Right forelimb (tissue), 1 donor: ENCODE results near the gene KCP.

Experiments used
- DNase-seq: peaks from one replicate; pipeline ENCODE4 v3.0.0-alpha.2; 2018

Gene KCP

DNA sequence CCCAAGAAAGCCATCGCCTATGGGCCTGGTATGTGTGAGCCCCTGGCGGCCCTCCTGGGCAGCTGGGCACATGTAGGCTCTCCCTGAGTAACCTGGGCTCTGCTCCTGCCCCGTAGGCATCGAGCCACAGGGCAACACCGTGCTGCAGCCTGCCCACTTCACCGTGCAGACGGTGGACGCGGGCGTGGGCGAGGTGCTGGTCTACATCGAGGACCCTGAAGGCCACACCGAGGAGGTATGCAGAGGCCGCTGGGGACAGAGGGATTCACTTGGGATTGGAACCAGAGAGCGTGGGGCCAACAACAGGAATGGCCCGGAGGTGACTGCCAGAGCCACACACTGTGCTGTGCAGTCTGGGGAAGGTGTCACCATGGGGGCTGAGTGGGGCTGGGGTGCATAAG lies 73.0 kb downstream of the KCP start:
- no peak for DNase-seq

DNA sequence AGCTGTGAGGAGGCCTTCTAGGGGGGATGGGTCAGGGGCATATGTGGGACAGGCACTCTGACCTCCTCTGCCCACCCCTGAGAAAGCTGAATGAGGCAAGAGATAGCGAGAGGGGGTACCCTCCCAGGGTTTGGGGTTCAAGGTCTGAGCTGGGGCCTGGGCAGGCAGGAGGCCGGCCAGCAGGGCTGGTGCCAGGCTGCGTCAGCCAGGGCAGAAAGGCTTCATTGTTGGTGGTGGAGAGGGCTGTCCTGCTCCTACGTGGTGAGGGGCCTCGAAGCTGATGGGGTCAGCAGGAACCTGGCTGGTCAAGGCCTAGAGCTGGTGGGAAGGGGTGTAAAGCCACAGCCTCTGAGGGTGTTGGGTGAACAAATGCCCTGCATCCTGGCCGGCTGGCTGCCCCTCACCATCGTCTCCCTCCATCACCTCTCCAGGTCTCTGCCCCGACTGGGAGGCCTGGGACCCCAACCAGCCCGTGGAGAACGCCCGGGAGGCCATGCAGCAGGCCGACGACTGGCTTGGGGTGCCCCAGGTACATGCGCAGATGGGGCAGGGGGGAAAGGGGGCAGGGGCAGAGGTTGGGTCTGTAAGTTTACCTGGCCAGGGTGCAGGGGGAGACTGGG lies 73.7 kb downstream of the KCP start:
- no peak for DNase-seq

DNA sequence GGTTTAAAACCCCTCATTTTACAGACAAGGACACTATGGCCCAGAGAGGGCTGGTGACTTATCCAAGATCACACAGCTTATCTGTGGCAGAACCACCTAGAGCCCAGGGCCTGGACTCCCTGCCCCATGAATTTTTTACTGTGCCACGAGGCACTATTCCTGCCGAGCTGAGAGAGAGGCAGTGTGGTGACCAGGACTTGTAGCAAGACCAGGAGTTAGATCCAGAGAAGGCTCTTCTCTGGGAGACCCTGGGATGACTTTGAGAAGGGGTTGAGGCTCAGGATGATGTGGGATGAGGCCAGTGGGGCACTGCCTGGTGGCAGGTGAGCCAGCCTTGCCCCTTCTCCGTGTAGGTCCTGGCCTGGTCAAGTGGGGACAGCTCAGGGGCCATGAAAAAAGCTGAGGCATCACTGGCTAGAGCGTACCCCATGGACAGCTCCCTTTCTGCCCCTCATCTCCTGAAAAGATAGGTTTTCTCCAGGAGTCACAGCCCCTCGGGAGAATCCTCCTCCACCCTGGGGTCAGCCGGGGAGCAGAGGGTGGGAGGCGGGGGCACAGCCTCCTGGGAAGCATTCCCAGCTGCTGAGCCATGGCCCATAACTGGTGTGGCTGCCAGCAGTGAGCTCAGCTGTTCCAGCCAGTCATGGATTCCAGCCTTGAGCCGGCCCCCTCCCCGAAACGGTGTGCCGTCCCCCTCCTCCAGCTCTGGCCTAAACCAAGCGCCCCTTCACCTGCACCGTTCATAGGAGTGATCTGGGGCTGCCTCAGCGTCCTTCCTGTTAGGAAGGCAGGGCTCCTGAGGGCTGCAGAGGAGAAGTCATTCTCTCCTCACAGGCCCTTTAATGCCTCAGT lies 74.5 kb downstream of the KCP start:
- peak; percentile 72 for DNase-seq

DNA sequence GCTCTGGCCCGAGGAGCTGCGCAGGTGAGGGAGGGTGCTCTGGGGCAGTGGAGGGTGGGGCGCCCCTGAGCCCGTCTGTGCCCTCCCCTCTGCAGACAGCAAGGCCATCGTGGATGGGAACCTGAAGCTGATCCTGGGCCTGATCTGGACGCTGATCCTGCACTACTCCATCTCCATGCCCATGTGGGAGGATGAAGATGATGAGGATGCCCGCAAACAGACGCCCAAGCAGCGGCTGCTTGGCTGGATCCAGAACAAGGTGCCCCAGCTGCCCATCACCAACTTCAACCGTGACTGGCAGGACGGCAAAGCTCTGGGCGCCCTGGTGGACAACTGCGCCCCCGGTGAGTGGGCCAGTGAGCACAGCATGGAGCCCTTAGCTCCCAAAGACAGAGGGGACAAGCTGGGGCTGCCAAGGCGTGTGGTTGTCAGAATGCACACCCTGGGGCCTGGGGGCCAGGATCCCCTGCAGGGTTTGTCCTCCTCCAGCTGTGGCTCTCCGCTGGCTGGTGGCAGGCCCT lies 75.2 kb downstream of the KCP start:
- no peak for DNase-seq

DNA sequence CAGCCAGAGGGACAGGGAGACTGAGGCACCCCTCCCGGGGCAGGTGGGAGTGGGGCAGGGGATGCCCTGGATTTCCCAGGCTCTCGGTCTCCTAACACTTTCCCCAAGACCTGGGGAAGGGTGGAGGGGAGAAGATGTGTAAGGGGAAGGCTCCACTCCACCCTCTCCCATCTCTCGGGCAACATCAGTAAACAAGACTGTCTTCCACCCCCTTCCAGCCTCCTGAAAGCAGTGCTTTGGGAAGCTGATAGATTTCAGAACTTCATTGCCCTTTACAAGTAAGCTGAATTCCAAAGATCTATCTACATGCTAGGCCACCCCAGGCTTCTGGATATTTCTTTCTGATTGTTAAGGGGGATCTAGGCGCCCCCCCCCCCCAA lies 76.6 kb downstream of the KCP start:
- no peak for DNase-seq

DNA sequence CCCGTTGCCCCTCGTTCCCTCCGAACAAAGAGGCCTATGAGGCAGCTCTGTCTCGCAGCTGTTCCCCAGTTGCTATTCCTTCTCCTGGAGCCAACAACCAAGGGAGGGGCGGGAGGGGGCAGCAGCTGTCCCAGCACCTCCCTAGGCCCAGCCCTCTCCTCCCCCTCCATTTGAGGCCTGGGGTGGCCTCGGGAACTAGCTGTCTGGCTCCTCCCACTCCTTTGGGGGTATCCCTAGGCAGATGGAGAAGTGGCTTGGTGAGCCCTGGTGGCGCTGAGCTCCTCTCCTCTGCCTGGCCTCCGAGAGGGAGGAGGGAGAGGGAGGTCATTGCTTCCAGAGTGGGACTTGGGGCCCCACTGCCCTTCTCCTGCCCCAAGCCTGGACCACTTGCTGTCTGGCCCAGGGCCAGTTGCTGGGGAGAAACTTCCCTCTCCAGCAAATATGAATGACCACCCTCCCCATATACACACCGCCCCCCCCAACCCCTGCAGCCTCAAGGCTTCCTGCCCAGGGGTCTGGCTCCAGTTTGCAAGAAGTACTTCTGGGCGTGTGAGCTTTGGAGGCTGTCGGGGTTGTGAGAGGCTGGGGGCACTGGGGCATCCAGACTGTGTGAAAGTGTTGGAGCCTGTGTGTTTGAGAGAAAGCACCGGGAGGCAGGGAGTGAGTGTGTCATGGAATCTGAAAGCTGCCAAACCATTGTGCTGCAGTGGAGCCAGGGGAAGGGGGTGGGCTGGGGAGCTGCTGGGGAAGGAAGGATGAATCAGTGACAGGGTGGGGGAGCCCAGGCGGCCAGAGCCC lies 77.2 kb downstream of the KCP start:
- peak; percentile 91 for DNase-seq

DNA sequence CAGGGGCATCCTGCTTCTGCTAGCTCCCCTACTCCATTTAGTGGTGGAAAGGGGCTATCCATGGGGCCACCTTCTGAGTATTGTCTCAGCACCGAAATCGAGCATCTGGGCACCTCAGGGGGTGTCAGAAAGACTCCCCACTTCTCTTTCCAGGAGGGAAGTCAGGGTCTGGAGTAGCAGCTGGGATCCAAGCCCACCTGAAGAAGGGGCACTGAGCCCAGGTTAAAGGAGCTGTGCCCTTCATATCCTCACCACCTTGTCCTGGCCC lies 77.7 kb downstream of the KCP start:
- DNase-seq = no peak

DNA sequence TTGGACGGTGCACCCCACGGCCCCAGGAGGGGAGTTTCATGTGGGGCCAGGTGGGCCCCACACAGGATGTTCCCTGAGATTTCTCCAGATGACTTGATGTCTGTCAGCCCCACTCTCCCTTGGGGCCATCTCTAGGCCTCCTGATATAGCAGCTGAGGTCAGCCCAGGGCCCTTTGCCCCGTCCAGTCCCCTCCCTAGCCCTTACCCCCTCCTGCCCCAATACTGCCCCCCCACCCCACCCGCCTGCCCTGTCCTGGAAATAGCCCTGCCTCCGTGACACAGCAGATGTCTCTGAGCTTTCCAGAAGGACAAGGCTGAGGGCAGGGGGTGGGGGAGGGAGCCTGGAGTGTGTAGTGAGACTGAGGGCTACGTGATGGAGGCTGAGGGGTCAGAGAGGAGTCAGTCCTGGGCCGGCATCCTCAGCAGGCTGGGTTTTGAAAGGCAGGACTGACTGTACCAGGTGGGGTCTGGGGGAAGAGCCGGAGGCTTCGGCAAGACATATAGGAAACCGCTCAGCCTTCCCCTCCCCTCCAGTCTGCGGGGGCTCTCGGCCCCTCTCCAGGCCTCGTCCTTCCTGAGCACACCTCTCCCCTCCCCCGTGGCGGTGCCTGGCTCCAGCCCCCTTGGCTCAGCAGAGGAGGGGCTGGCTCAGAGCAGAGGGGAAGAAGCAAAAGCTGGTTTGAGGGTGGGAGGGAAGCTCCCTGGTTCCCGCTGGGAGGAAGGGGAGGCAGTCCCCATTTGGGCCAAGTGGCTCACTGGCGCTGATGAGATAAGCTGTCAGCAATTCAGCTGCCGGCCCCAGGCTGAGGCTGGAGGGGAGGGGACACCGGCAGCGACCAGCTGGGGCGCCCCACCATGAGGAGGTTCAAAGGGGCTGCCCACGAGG lies 78.3 kb downstream of the KCP start:
- peak; percentile 88 for DNase-seq

DNA sequence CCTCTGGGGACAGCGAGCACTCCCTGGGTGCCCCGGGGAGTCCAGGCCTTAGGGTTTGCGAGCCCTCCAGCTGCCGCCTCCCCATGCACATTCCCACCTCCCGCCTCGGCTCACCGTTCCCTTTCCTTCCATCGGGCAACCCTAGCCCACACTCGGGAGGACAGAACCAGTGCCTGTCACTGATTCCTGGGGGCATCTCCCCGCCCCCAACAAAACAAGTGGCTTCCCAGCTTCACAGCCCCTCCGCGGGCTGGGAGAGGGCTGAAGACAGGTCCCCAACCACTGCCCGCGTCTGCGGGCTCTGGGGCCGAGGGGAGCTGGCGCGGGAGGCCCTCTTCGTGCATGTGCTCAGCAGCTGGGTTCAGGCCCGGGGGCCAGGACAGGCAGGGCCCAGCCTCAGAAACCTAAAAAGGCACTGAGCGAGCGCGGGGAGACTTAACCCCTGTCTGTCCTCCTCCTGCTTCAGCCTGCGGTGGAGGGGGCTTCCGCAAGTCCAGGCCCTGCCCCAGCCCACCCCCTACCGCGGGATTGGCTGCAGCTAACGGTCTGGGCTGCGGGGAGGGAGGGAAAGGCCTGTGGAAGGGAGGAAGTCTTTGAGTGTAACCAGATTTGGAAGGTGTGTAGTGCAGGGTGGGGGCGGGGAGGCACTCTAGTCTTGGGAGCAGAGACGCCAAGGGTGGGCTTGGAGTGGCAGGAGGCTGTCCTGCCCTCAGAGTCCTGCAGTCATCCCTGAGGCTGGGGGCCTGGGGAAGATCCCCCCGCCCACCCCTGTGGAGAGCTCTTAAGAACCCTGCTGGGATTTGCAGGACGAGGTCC lies 79.1 kb downstream of the KCP start:
- DNase-seq = peak; percentile 92

DNA sequence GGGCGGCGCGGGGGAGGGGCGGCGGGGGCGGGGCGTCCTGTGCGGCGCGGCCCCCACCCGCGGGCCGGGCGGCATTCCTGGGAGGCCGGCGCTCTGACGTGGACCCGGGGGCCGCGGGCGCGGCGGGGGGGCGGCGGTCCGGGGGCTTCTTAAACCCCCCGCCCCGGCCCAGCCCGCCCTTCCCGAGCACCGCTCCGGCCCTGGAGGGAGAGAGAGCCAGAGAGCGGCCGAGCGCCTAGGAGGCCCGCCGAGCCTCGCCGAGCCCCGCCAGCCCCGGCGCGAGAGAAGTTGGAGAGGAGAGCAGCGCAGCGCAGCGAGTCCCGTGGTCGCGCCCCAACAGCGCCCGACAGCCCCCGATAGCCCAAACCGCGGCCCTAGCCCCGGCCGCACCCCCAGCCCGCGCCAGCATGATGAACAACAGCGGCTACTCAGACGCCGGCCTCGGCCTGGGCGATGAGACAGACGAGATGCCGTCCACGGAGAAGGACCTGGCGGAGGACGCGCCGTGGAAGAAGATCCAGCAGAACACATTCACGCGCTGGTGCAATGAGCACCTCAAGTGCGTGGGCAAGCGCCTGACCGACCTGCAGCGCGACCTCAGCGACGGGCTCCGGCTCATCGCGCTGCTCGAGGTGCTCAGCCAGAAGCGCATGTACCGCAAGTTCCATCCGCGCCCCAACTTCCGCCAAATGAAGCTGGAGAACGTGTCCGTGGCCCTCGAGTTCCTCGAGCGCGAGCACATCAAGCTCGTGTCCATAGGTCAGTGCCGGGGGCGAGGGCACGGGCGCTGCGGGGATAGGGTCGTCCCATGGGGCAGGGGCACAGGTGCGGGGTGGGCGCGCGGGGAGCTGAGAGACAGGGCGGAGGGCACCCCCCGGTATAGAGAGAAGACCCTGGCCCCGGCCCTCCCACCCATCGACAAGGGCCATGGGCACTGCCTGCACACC lies 80.0 kb downstream of the KCP start, which contains the start of gene FLNC:
Gene FLNC (plus strand): TSS at position 176 of the 947 bp plus-strand sequence. CDS start 232 bp downstream, at position 408.
- DNase-seq = peak; percentile 85

DNA sequence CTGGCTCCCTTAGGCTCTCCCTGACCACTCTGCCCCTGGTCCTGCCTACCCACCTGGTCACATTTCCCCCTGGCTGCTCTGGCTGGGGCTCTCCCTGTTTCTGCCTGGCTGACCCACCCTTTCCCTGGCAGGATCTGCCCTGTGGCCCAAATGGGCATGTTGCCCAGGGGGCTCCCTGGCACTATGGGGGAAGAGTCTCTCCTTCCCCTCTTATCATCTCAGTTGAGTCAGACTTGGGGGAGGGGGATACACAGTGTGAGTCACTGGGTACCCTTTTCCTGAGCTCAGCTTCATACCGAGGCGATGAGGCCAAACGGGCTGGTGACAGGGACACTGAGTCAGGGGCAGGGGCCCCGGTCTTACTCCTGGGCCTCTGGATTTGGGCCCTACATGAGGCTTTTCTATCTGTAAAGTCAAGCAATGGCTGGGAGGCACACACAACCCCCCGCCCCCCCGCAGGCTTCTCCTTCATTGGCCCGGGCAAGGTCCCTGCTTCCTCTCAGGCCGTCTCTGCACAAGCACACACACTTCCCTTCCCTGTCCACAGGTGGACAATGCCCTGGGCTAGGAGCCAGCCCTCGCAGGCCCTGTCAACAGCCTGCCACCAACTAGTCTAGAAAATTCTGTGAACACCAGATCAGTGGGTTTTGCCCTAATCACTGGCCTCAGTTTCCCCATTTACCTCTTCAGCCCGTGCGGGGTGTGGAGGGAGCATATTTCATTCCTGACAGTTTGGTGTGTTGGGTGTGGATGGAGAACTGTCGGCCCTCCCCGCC lies 80.9 kb downstream of the KCP start:
- DNase-seq = no peak

DNA sequence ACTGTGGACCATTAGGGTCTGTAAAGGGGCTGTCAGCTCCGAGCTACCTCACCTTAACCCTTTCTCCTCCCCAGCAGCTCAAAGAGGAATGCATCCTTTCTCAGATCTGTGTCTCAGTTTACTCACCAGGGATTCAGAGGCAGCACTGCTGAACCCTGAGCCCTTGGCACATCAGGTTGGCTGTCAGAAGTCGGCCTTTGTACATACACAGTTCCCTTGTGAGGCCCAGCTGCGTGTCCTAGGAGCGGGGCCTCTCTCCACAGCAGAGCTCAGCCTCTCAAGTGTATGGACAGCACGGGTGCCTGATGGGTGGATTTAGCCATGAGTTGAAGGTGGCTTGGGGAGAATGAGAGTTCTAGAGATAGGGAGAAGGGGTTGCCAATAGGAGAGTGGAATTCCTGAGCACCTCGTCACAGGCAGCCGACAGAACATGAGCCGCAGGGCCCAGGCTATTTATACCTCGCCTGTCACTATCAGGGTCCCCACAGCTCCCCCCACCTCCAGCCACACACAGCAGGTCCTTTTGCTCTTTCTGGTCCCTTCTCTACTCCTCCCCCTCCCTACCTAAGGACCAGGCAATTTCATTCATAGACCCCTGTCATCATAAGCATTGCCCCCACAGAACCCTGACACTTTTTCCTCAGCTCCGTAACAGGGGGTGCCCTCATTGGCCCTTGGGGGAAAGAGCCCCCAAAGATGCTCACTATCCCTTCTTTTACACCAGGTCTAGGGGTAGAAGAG lies 82.4 kb downstream of the KCP start:
- DNase-seq = no peak

DNA sequence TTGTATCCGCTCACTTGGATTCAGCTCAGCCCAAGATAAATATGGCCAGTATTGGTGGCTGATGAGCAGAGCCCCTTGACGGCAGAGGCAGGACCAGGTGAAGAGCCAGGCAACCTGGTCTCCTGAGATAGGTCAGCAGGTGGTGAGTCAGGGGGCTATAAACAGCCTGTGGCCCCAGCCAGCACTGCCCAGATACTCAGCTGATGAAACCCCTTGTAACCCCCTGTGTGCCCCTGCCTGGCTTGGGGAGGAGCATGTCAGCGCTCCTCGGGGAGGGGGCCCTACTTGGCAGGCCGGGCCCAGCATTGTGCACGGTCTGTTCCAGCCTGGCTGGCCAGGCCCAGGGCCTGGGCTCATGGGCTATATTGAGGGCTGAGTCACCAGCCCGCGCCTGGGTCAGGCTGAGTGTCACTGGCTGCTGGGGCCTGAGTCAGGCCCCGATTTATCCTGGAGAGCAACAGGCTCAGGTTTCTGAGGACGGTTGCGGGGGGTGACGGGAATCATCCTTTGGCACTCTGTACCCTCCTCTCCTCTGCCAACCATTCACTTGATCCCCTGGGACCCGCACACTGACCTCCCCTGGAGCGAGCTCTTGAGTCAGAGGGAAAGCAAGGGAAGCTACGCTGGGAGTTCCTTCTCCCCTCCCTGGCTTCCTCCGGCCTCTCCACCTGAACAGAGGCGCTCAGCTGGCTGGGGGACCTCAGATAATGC lies 83.1 kb downstream of the KCP start:
- DNase-seq = no peak

DNA sequence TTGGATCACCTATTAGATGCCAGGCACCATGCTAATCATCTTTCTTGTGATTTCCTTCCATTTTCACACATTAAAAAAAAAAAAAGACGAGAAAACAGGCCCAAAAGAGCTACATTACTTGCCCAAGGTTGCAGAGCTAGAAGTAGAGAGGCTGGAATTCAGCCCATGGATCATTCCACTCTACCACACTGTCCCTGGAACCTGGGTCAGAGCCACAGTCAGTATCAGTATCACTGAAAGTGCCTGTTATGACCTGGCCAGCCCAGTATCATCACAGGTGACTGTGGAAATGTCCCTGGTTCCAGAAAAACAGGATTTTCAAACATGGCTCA lies 83.6 kb downstream of the KCP start:
- DNase-seq = no peak
